Fibroblast of lung (primary cell): ENCODE results near the gene AKAP6. TPM values are rescaled to one million over a fixed set of nuclear protein-coding genes. Genes with fewer than 3 reads are reported as not detected.
A peak's percentile ranks its signal among the peaks of the same experiment; 100 is the strongest.

Experiments
- DNase-seq, 2 donors: peaks; one replicate each; pipeline versions ENCODE4 v3.0.0 to v3.0.0-alpha.2; 2010; ENCODE audit warnings: low read depth in 2 of 2
- H2AFZ ChIP-seq: 2 replicates; pipeline ENCODE4 v1.5.1; 2012; ENCODE audit warnings: low read length, control low read depth, inconsistent platforms
- H3K27ac ChIP-seq: 2 replicates; pipeline ENCODE4 v1.5.1; 2011; ENCODE audit warnings: low read length, control low read depth; ENCODE audit not compliant: insufficient read depth
- H3K27me3 ChIP-seq: 2 replicates; pipeline ENCODE4 v1.5.1; 2011; ENCODE audit warnings: mild to moderate bottlenecking, low read length; ENCODE audit not compliant: control insufficient read depth, insufficient read depth
- H3K36me3 ChIP-seq: 2 replicates; pipeline ENCODE4 v1.5.1; 2011; ENCODE audit warnings: low read length; ENCODE audit not compliant: control insufficient read depth, insufficient read depth
- H3K4me1 ChIP-seq: 2 replicates; pipeline ENCODE4 v1.5.1; 2011; ENCODE audit warnings: low read length; ENCODE audit not compliant: control insufficient read depth, insufficient read depth; ENCODE audit errors: extremely low read depth
- H3K4me2 ChIP-seq: 2 replicates; pipeline ENCODE4 v1.5.1; 2011; ENCODE audit warnings: low read length, control low read depth; ENCODE audit not compliant: insufficient read depth; ENCODE audit errors: extremely low read depth
- H3K4me3 ChIP-seq, 4 experiments: fragments of 200-600 bp in 1 of 4; sonication (generic) in 1 of 4; replicated peaks in 1 of 4; 2 replicates each; pipeline ENCODE4 v1.5.1; 2011 to 2016; ENCODE audit warnings: low read length in 4 of 4, low read depth in 3 of 4, mild to moderate bottlenecking in 3 of 4, control low read depth in 2 of 4, inconsistent platforms in 1 of 4, mixed read lengths in 1 of 4; ENCODE audit not compliant: insufficient read depth in 1 of 4; ENCODE audit errors: control extremely low read depth in 1 of 4
- H3K79me2 ChIP-seq: 2 replicates; pipeline ENCODE4 v1.5.1; 2012; ENCODE audit warnings: mild to moderate bottlenecking, low read length, inconsistent platforms; ENCODE audit not compliant: control insufficient read depth, insufficient read depth
- H3K9ac ChIP-seq: 2 replicates; pipeline ENCODE4 v1.5.1; 2011; ENCODE audit warnings: mild to moderate bottlenecking, low read length, control low read depth; ENCODE audit not compliant: insufficient read depth
- H3K9me3 ChIP-seq: 2 replicates; pipeline ENCODE4 v1.5.1; 2012; ENCODE audit warnings: low read depth, low read length; ENCODE audit not compliant: control insufficient read depth, insufficient read depth
- H4K20me1 ChIP-seq: 2 replicates; pipeline ENCODE4 v1.5.1; 2011; ENCODE audit warnings: low read length; ENCODE audit not compliant: control insufficient read depth, insufficient read depth; ENCODE audit errors: extremely low read depth
- CTCF ChIP-seq, 2 donors: IDR thresholded peaks in 1 of 2; conservative IDR thresholded peaks in 1 of 2; 1 replicate in 1 of 2; 2 replicates in 1 of 2; pipeline ENCODE4 v1.5.1; 2011 to 2012; ENCODE audit warnings: low read length in 2 of 2, control low read depth in 1 of 2, inconsistent platforms in 1 of 2, low read depth in 1 of 2, mild to moderate bottlenecking in 1 of 2
- EZH2 ChIP-seq: IDR thresholded peaks from 2 replicates; pipeline ENCODE4 v1.5.1; 2012; ENCODE audit warnings: low read length, control low read depth, mild to moderate bottlenecking; ENCODE audit errors: missing control alignments
- polyA plus RNA-seq, 2 donors: library from polyadenylated mRNA; depleted of rRNA in 1 of 2; stranded (reverse) in 1 of 2; unstranded in 1 of 2; fragments of >200 nt; gene quantifications; 2 replicates each; pipeline ENCODE4 v1.2.1, GENCODE V29; 2011 to 2012; ENCODE audit warnings: missing spikeins in 1 of 2
- total RNA-seq: library from RNA; depleted of rRNA; stranded (reverse); fragments of >200 nt; gene quantifications from 2 replicates; pipeline ENCODE4 v1.2.1, GENCODE V29; 2014

AKAP6 gene
- total and polyA plus RNA-seq, 2 donors (not counting 1 experiment from before 2014, with no cell fraction given): 3.3 to 10.9 TPM

- peak overlapping the region; percentile 45 for H3K27ac ChIP-seq
- H3K79me2 ChIP-seq: no peaks in the 10 kb centered on the region
- H4K20me1 ChIP-seq: no peaks in the 10 kb centered on the region
- H3K27me3 ChIP-seq: no peaks in the 10 kb centered on the region
- DNase-seq: no peak
- no peak for TF ChIP-seq CTCF (conservative IDR thresholded peaks at IDR 0.05 in 1 of 2, IDR thresholded peaks at IDR 0.05 in 1 of 2; ENCODE audit: low read depth in 1 of 2, low read length in 2 of 2)
- H2AFZ ChIP-seq: no peak overlapping the region
- no peaks in the 10 kb centered on the region for H3K9me3 ChIP-seq
- no peak overlapping the region for H3K4me3 ChIP-seq
- no peak overlapping the region for H3K9ac ChIP-seq
- no peaks in the 10 kb centered on the region for H3K36me3 ChIP-seq
- no peak overlapping the region for H3K4me2 ChIP-seq
- peaks cover 20% of the 10 kb centered on the region for H3K4me1 ChIP-seq
Observed at GRCh38 chr14:32595497-32595896, 266.4 kb downstream of the AKAP6 start.

- DNase-seq: no peak
- Histone ChIP-seq H3K27me3 (no peaks in the 10 kb centered on the region), H3K4me2 (no peak overlapping the region), H3K9me3 (no peaks in the 10 kb centered on the region), H2AFZ (no peak overlapping the region), H4K20me1 (no peaks in the 10 kb centered on the region), H3K36me3 (no peaks in the 10 kb centered on the region), H3K4me1 (peaks cover 20% of the 10 kb centered on the region), H3K9ac (no peak overlapping the region), H3K79me2 (no peaks in the 10 kb centered on the region), H3K4me3 (no peak overlapping the region), H3K27ac (no peak overlapping the region)
- TF ChIP-seq EZH2 (no peak), CTCF (conservative IDR thresholded peaks at IDR 0.05 in 1 of 2, IDR thresholded peaks at IDR 0.05 in 1 of 2; ENCODE audit: low read depth in 1 of 2, low read length in 2 of 2) (no peak)
Observed at GRCh38 chr14:32596390-32596789, 267.3 kb downstream of the AKAP6 start.

GRCh38 chr14:32597771-32598170 lies 268.7 kb downstream of the AKAP6 start:
- Histone ChIP-seq H3K27me3 (no peaks in the 10 kb centered on the region), H3K9me3 (no peaks in the 10 kb centered on the region), H3K9ac (no peak overlapping the region), H3K4me3 (no peak overlapping the region), H4K20me1 (no peaks in the 10 kb centered on the region), H3K36me3 (no peaks in the 10 kb centered on the region), H3K79me2 (no peaks in the 10 kb centered on the region), H3K4me2 (no peak overlapping the region), H3K27ac (no peak overlapping the region), H3K4me1 (peaks cover 18% of the 10 kb centered on the region), H2AFZ (no peak overlapping the region)
- DNase-seq: no peak
- TF ChIP-seq EZH2: no peak
- TF ChIP-seq CTCF (conservative IDR thresholded peaks at IDR 0.05 in 1 of 2, IDR thresholded peaks at IDR 0.05 in 1 of 2; ENCODE audit: low read depth in 1 of 2, low read length in 2 of 2): no peak
